Retinal pigment epithelial cell (primary cell): Measurements from ENCODE around the gene SPEF1.

ENCODE experiments used
- DNase-seq: peaks from one replicate; pipeline ENCODE4 v3.0.0-alpha.2; 2010; ENCODE audit warnings: low read depth
- H3K4me3 ChIP-seq: 2 replicates; pipeline ENCODE4 v1.5.1; 2011; ENCODE audit warnings: mild to moderate bottlenecking, low read length, control low read depth, moderate library complexity
- TF ChIP-seq, protein P1 (sequence below): conservative IDR thresholded peaks from 2 replicates; pipeline ENCODE4 v1.5.1; 2011; ENCODE audit warnings: low read depth, low read length, control low read depth, inconsistent platforms

Gene SPEF1

GRCh38 chr20:3728876-3729275, 52.4 kb downstream of the SPEF1 start:
- DNase-seq, result no peak
- H3K4me3 ChIP-seq, result no peak overlapping the region
- TF ChIP-seq, protein P1, sequence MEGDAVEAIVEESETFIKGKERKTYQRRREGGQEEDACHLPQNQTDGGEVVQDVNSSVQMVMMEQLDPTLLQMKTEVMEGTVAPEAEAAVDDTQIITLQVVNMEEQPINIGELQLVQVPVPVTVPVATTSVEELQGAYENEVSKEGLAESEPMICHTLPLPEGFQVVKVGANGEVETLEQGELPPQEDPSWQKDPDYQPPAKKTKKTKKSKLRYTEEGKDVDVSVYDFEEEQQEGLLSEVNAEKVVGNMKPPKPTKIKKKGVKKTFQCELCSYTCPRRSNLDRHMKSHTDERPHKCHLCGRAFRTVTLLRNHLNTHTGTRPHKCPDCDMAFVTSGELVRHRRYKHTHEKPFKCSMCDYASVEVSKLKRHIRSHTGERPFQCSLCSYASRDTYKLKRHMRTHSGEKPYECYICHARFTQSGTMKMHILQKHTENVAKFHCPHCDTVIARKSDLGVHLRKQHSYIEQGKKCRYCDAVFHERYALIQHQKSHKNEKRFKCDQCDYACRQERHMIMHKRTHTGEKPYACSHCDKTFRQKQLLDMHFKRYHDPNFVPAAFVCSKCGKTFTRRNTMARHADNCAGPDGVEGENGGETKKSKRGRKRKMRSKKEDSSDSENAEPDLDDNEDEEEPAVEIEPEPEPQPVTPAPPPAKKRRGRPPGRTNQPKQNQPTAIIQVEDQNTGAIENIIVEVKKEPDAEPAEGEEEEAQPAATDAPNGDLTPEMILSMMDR, result no peak

GRCh38 chr20:3728354-3728753, 52.9 kb downstream of the SPEF1 start:
- no peak for DNase-seq
- H3K4me3 ChIP-seq, result no peak overlapping the region
- TF ChIP-seq, protein P1, result no peak
